HG03196 (cell line): Measurements from ENCODE around the gene FES.
A peak's percentile ranks its signal among the peaks of the same experiment; 100 is the strongest.
"Not testable (repeated sequence)": the region's sequence is repeated elsewhere in the genome, so short reads cannot be mapped to it uniquely, and the experiment has no call there.

ENCODE experiments used
- ATAC-seq: cut with Tn5 transposase; IDR thresholded peaks from one replicate; pipeline ENCODE4 v1.9.1; 2021; ENCODE audit not compliant: unreplicated experiment

FES gene

GRCh38 chr15:90860942-90861675 is 23.2 kb upstream of the FES start:
- ATAC-seq: no peak

GRCh38 chr15:90862487-90862886 is 21.8 kb upstream of the FES start:
- no peak for ATAC-seq

GRCh38 chr15:90862964-90863778 is 21.1 kb upstream of the FES start:
- ATAC-seq: no peak

- ATAC-seq: no peak
Measured at GRCh38 chr15:90863987-90864386, 20.3 kb upstream of the FES start.

- no peak for ATAC-seq
Measured at GRCh38 chr15:90864507-90864906, 19.8 kb upstream of the FES start.

- ATAC-seq: no peak
Measured at GRCh38 chr15:90865702-90866101, 18.6 kb upstream of the FES start.

GRCh38 chr15:90866161-90866715 is 18.1 kb upstream of the FES start:
- no peak for ATAC-seq

- no peak for ATAC-seq
Measured at GRCh38 chr15:90866800-90867199, 17.5 kb upstream of the FES start.

- no peak for ATAC-seq
Measured at GRCh38 chr15:90868261-90868689, 16.0 kb upstream of the FES start, which contains the start of gene FURIN. Gene FURIN (plus strand): TSS chr15:90868588. CDS start chr15:90875741, 7,153 bp downstream.

GRCh38 chr15:90869140-90869541 is 15.2 kb upstream of the FES start:
- no peak for ATAC-seq

GRCh38 chr15:90869601-90870353 is 14.5 kb upstream of the FES start:
- ATAC-seq: no peak

GRCh38 chr15:90870354-90871138 is 13.8 kb upstream of the FES start:
- ATAC-seq: no peak

- ATAC-seq: no peak
Measured at GRCh38 chr15:90871139-90871715, 13.1 kb upstream of the FES start.

- ATAC-seq: no peak
Measured at GRCh38 chr15:90871716-90872485, 12.4 kb upstream of the FES start.

- peak; percentile 29 for ATAC-seq
Measured at GRCh38 chr15:90872486-90873184, 11.7 kb upstream of the FES start.

GRCh38 chr15:90873488-90873997 is 10.8 kb upstream of the FES start:
- ATAC-seq: no peak

- no peak for ATAC-seq
Measured at GRCh38 chr15:90873998-90874605, 10.2 kb upstream of the FES start.

- ATAC-seq: not testable (repeated sequence)
Measured at GRCh38 chr15:90874986-90875385, 9.3 kb upstream of the FES start.
